Mesendoderm (in vitro differentiated cells): ENCODE results near the gene COX4I1.

ENCODE experiments used
- DNase-seq: peaks from one replicate; pipeline ENCODE4 v3.0.0; 2013
- H2AK5ac ChIP-seq: 2 replicates; pipeline ENCODE4 v1.6.1; 2013; ENCODE audit warnings: low read length, inconsistent platforms
- H2BK120ac ChIP-seq: 2 replicates; pipeline ENCODE4 v1.6.1; 2013; ENCODE audit warnings: low read depth, mild to moderate bottlenecking, low read length, moderate library complexity, mixed read lengths
- H2BK15ac ChIP-seq: replicated peaks from 2 replicates; pipeline ENCODE4 v1.6.1; 2013; ENCODE audit warnings: low read depth, mild to moderate bottlenecking, moderate library complexity
- H2BK5ac ChIP-seq: 2 replicates; pipeline ENCODE4 v1.6.1; 2013; ENCODE audit warnings: low read length, inconsistent platforms
- H3K18ac ChIP-seq: 2 replicates; pipeline ENCODE4 v1.6.1; 2013; ENCODE audit warnings: mild to moderate bottlenecking, low read length, mixed read lengths
- H3K23ac ChIP-seq: one replicate; pipeline ENCODE4 v1.6.1; 2013; ENCODE audit warnings: low read length
- H3K27ac ChIP-seq: 2 replicates; pipeline ENCODE4 v1.5.1; 2013; ENCODE audit warnings: low read depth, mild to moderate bottlenecking, inconsistent platforms, low read length, moderate library complexity
- H3K27me3 ChIP-seq: 2 replicates; pipeline ENCODE4 v1.6.1; 2013; ENCODE audit warnings: low read length, control low read depth, mild to moderate bottlenecking, inconsistent platforms; ENCODE audit not compliant: insufficient read depth, poor library complexity
- H3K36me3 ChIP-seq: 2 replicates; pipeline ENCODE4 v1.6.1; 2013; ENCODE audit warnings: low read length, inconsistent platforms; ENCODE audit not compliant: control insufficient read depth, insufficient read depth
- H3K4ac ChIP-seq: one replicate; pipeline ENCODE4 v1.6.1; 2013; ENCODE audit warnings: low read depth, mild to moderate bottlenecking, low read length, moderate library complexity
- H3K4me1 ChIP-seq: 2 replicates; pipeline ENCODE4 v1.6.1; 2013; ENCODE audit warnings: low read depth, low read length, inconsistent platforms; ENCODE audit not compliant: control insufficient read depth
- H3K4me2 ChIP-seq: 2 replicates; pipeline ENCODE4 v1.6.1; 2013; ENCODE audit warnings: low read length
- H3K4me3 ChIP-seq: 2 replicates; pipeline ENCODE4 v1.5.1; 2013; ENCODE audit warnings: mild to moderate bottlenecking, low read length
- H3K56ac ChIP-seq: one replicate; pipeline ENCODE4 v1.6.1; 2013; ENCODE audit warnings: low read length
- H3K79me1 ChIP-seq: 2 replicates; pipeline ENCODE4 v1.6.1; 2013; ENCODE audit warnings: low read length, inconsistent platforms
- H3K79me2 ChIP-seq: 2 replicates; pipeline ENCODE4 v1.6.1; 2013; ENCODE audit warnings: mild to moderate bottlenecking, low read length; ENCODE audit not compliant: control insufficient read depth, insufficient read depth
- H3K9ac ChIP-seq: 2 replicates; pipeline ENCODE4 v1.6.1; 2013; ENCODE audit warnings: low read length, inconsistent platforms
- H4K5ac ChIP-seq: one replicate; pipeline ENCODE4 v1.6.1; 2013; ENCODE audit warnings: low read length
- H4K8ac ChIP-seq: one replicate; pipeline ENCODE4 v1.6.1; 2013; ENCODE audit warnings: low read depth, mild to moderate bottlenecking, control low read depth, low read length, moderate library complexity
- WGBS: extraction: QIAGEN DNeasy Blood & Tissue Kit; methylation state at CpG from one replicate; pipeline ENCODE4 v1.1.7; 2013; ENCODE audit warnings: low lambda C conversion rate, missing lambda C conversion rate; ENCODE audit not compliant: insufficient coverage; ENCODE audit errors: extremely low coverage; 5-methylcytosine and 5-hydroxymethylcytosine counted together

COX4I1 gene

DNA sequence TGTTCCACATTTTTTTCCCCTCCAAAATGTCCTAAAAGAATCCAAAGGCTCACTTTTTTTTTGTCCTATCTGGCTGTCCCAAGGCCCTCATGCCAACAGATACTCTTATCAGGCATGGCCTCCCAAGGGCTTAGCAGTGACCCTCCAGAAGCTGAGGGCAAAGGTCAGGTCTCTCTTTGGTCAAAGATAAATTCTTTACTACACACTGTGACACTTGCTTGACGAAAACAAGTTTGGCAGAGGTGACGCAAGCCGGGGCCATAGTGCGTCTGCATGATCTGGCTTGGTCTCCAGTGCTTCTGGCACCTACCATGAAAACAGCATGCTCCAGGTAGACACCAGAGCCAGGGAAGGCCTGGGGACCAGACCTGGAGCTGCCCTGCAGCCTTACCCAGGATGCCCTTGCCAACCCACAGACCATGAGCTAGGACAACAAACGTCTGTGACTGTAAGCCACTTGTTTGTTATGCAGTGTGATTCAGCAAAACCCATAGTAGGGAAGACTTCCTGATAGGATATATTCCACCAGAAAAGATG lies 50.9 kb downstream of the COX4I1 start:
- no CpG with 5 or more reads among the region's 5 CpGs for WGBS
- Histone ChIP-seq H2BK5ac (no peak overlapping the region), H2AK5ac (no peak overlapping the region), H3K79me1 (no peaks in the 10 kb centered on the region), H3K23ac (no peak overlapping the region), H3K4me2 (no peak overlapping the region), H3K79me2 (no peaks in the 10 kb centered on the region), H3K9ac (no peak overlapping the region), H3K56ac (no peak overlapping the region), H2BK15ac (no peak overlapping the region), H3K4ac (no peak overlapping the region), H3K36me3 (no peaks in the 10 kb centered on the region), H2BK120ac (no peak overlapping the region), H4K5ac (no peak overlapping the region), H3K27me3 (no peaks in the 10 kb centered on the region), H3K4me1 (no peaks in the 10 kb centered on the region), H3K4me3 (no peak overlapping the region), H4K8ac (no peak overlapping the region), H3K27ac (no peak overlapping the region), H3K18ac (no peak overlapping the region)
- no peak for DNase-seq

- Histone ChIP-seq H3K4me2 (no peak overlapping the region), H3K18ac (no peak overlapping the region), H3K27me3 (no peaks in the 10 kb centered on the region), H3K56ac (no peak overlapping the region), H3K79me1 (no peaks in the 10 kb centered on the region), H3K9ac (no peak overlapping the region), H3K4me1 (no peaks in the 10 kb centered on the region), H2AK5ac (no peak overlapping the region), H2BK120ac (no peak overlapping the region), H3K4ac (no peak overlapping the region), H4K8ac (no peak overlapping the region), H3K23ac (no peak overlapping the region), H3K27ac (no peak overlapping the region), H4K5ac (no peak overlapping the region), H2BK5ac (no peak overlapping the region), H2BK15ac (no peak overlapping the region), H3K36me3 (no peaks in the 10 kb centered on the region), H3K4me3 (no peak overlapping the region), H3K79me2 (no peaks in the 10 kb centered on the region)
- DNase-seq: no peak
- WGBS: no CpG with 5 or more reads among the region's 15 CpGs
Measured at GRCh38 chr16:85851034-85851785, 51.7 kb downstream of the COX4I1 start.

- WGBS: no CpG with 5 or more reads among the region's 16 CpGs
- Histone ChIP-seq H2BK120ac (no peak overlapping the region), H3K4ac (no peak overlapping the region), H4K5ac (no peak overlapping the region), H2BK15ac (no peak overlapping the region), H3K36me3 (no peaks in the 10 kb centered on the region), H3K79me1 (no peaks in the 10 kb centered on the region), H3K4me3 (no peak overlapping the region), H3K4me1 (no peaks in the 10 kb centered on the region), H3K9ac (no peak overlapping the region), H3K56ac (no peak overlapping the region), H3K79me2 (no peaks in the 10 kb centered on the region), H3K23ac (no peak overlapping the region), H3K4me2 (no peak overlapping the region), H4K8ac (no peak overlapping the region), H2BK5ac (no peak overlapping the region), H3K27ac (no peak overlapping the region), H3K18ac (no peak overlapping the region), H2AK5ac (no peak overlapping the region), H3K27me3 (no peaks in the 10 kb centered on the region)
- no peak for DNase-seq
Measured at GRCh38 chr16:85853547-85854545, 54.4 kb downstream of the COX4I1 start.

- H3K79me2 ChIP-seq: no peaks in the 10 kb centered on the region
- H2AK5ac ChIP-seq: no peak overlapping the region
- no peak overlapping the region for H4K5ac ChIP-seq
- no peak for DNase-seq
- no peaks in the 10 kb centered on the region for H3K4me1 ChIP-seq
- WGBS: no CpG with 5 or more reads among the region's 1 CpG
- H3K18ac ChIP-seq: no peak overlapping the region
- no peaks in the 10 kb centered on the region for H3K79me1 ChIP-seq
- no peak overlapping the region for H3K56ac ChIP-seq
- H2BK15ac ChIP-seq: no peak overlapping the region
- H3K23ac ChIP-seq: no peak overlapping the region
- H3K9ac ChIP-seq: no peak overlapping the region
- H3K4me2 ChIP-seq: no peak overlapping the region
- H3K36me3 ChIP-seq: no peaks in the 10 kb centered on the region
- no peak overlapping the region for H2BK120ac ChIP-seq
- H3K4ac ChIP-seq: no peak overlapping the region
- H3K4me3 ChIP-seq: no peak overlapping the region
- H2BK5ac ChIP-seq: no peak overlapping the region
- no peak overlapping the region for H3K27ac ChIP-seq
- no peaks in the 10 kb centered on the region for H3K27me3 ChIP-seq
- no peak overlapping the region for H4K8ac ChIP-seq
Measured at GRCh38 chr16:85854935-85855334, 55.4 kb downstream of the COX4I1 start.

- Histone ChIP-seq H4K8ac (no peak overlapping the region), H3K27me3 (no peaks in the 10 kb centered on the region), H2BK15ac (no peak overlapping the region), H2AK5ac (no peak overlapping the region), H2BK120ac (no peak overlapping the region), H3K79me1 (no peaks in the 10 kb centered on the region), H3K4me1 (no peaks in the 10 kb centered on the region), H3K9ac (no peak overlapping the region), H3K36me3 (no peaks in the 10 kb centered on the region), H3K4me3 (no peak overlapping the region), H3K56ac (no peak overlapping the region), H3K23ac (no peak overlapping the region), H4K5ac (no peak overlapping the region), H3K79me2 (no peaks in the 10 kb centered on the region), H3K18ac (no peak overlapping the region), H3K4me2 (no peak overlapping the region), H2BK5ac (no peak overlapping the region), H3K27ac (no peak overlapping the region), H3K4ac (no peak overlapping the region)
- DNase-seq: no peak
- WGBS: no CpG with 5 or more reads among the region's 6 CpGs
Measured at GRCh38 chr16:85856079-85856478, 56.6 kb downstream of the COX4I1 start.
